Body of pancreas (tissue), 4 donors: ENCODE results near the gene CFAP92.

Experiments used
- CTCF ChIP-seq, 7 experiments: fragments of 450-650 bp in 4 of 7; fragments of 200-600 bp in 3 of 7; sonication (generic) in 3 of 7; IDR thresholded peaks; one replicate each; pipeline ENCODE4 v1.5.1; 2016 to 2019; ENCODE audit warnings: antibody characterized with exemption in 7 of 7
- POLR2A ChIP-seq, 3 donors: fragments of 450-650 bp; IDR thresholded peaks; one replicate each; pipeline ENCODE4 v1.6.1; 2016; ENCODE audit warnings: antibody characterized with exemption in 3 of 3, mild to moderate bottlenecking in 2 of 3

- no peak for TF ChIP-seq CTCF (IDR thresholded peaks at IDR 0.05)
- no peak for TF ChIP-seq POLR2A (IDR thresholded peaks at IDR 0.05)
These were observed 32.0 kb upstream of the CFAP92 start for GRCh38 chr3:129025691-129026435.
